IPS DF 6.9 (cell line): ENCODE results near the gene OR6C2.
"Not testable (repeated sequence)": the region's sequence is repeated elsewhere in the genome, so short reads cannot be mapped to it uniquely, and the experiment has no call there.

ENCODE experiments used
- DNase-seq: peaks from one replicate; pipeline ENCODE4 v3.0.0-alpha.2; 2013; ENCODE audit warnings: low read depth, low spot score
- H3K27ac ChIP-seq: one replicate; pipeline ENCODE4 v1.5.1; 2013; ENCODE audit warnings: low read length, control low read depth
- H3K27me3 ChIP-seq: 2 replicates; pipeline ENCODE4 v1.6.1; 2013; ENCODE audit warnings: mild to moderate bottlenecking, low read length; ENCODE audit not compliant: control insufficient read depth, insufficient read depth
- H3K36me3 ChIP-seq: 2 replicates; pipeline ENCODE4 v1.6.1; 2013; ENCODE audit warnings: low read length; ENCODE audit not compliant: control insufficient read depth, insufficient read depth
- H3K4me1 ChIP-seq: 2 replicates; pipeline ENCODE4 v1.6.1; 2013; ENCODE audit warnings: low read length; ENCODE audit not compliant: control insufficient read depth, insufficient read depth
- H3K4me3 ChIP-seq: 2 replicates; pipeline ENCODE4 v1.5.1; 2013; ENCODE audit warnings: mild to moderate bottlenecking, low read length
- H3K9me3 ChIP-seq: 2 replicates; pipeline ENCODE4 v1.6.1; 2013; ENCODE audit warnings: low read length, inconsistent platforms; ENCODE audit not compliant: control insufficient read depth, insufficient read depth
- WGBS: extraction: QIAGEN DNeasy Blood & Tissue Kit; methylation state at CpG from one replicate; pipeline ENCODE4 v1.1.7; 2013; ENCODE audit warnings: mixed read lengths, missing lambda C conversion rate; ENCODE audit not compliant: insufficient read length, insufficient coverage; 5-methylcytosine and 5-hydroxymethylcytosine counted together

OR6C2 gene

GRCh38 chr12:55470088-55470829 is 26.4 kb downstream of the OR6C2 start, which contains the start of gene OR6C70:
Gene OR6C70, minus strand, starts transcription at chr12:55470138. Its CDS starts 0 bp downstream, at chr12:55470138.
- no CpG with 5 or more reads among the region's 3 CpGs for WGBS
- H3K9me3 ChIP-seq = no peaks in the 10 kb centered on the region
- no peak within 1 kb of the TSS for H3K27ac ChIP-seq
- DNase-seq = no peak
- no peaks in the 10 kb centered on the region for H3K27me3 ChIP-seq
- H3K4me1 ChIP-seq = no peaks in the 10 kb centered on the region
- H3K4me3 ChIP-seq = no peak within 1 kb of the TSS
- no peaks in the 10 kb centered on the region for H3K36me3 ChIP-seq

- Histone ChIP-seq H3K4me3 (no peak overlapping the region), H3K36me3 (no peaks in the 10 kb centered on the region), H3K27me3 (no peaks in the 10 kb centered on the region), H3K27ac (no peak overlapping the region), H3K4me1 (no peaks in the 10 kb centered on the region), H3K9me3 (no peaks in the 10 kb centered on the region)
- DNase-seq = no peak
- WGBS = no CpG with 5 or more reads among the region's 1 CpG
These were observed 28.4 kb downstream of the OR6C2 start for GRCh38 chr12:55472264-55472663.

- DNase-seq, H3K36me3 ChIP-seq, H3K4me1 ChIP-seq, H3K4me3 ChIP-seq, H3K9me3 ChIP-seq, H3K27me3 ChIP-seq, H3K27ac ChIP-seq: not testable (repeated sequence)
- no CpG with 5 or more reads among the region's 29 CpGs for WGBS
These were observed 35.3 kb downstream of the OR6C2 start for GRCh38 chr12:55479136-55479535.

GRCh38 chr12:55484284-55484683 is 40.4 kb downstream of the OR6C2 start:
- H3K27ac ChIP-seq, H3K4me3 ChIP-seq, DNase-seq, H3K36me3 ChIP-seq, H3K27me3 ChIP-seq, H3K9me3 ChIP-seq, H3K4me1 ChIP-seq: not testable (repeated sequence)
- WGBS = no CpG with 5 or more reads among the region's 13 CpGs

GRCh38 chr12:55492078-55492477 is 48.2 kb downstream of the OR6C2 start, which contains the start of gene OR6C68:
Gene OR6C68, plus strand, starts transcription at chr12:55492378. Its CDS starts 0 bp downstream, at chr12:55492378.
- no CpG with 5 or more reads among the region's 2 CpGs for WGBS
- no peak within 1 kb of the TSS for H3K27ac ChIP-seq
- no peaks in the 10 kb centered on the region for H3K9me3 ChIP-seq
- H3K4me3 ChIP-seq = no peak within 1 kb of the TSS
- H3K27me3 ChIP-seq = no peaks in the 10 kb centered on the region
- DNase-seq = no peak
- no peaks in the 10 kb centered on the region for H3K36me3 ChIP-seq
- H3K4me1 ChIP-seq = no peaks in the 10 kb centered on the region

GRCh38 chr12:55495490-55495889 is 51.6 kb downstream of the OR6C2 start:
- H3K4me1 ChIP-seq = no peaks in the 10 kb centered on the region

GRCh38 chr12:55499231-55499630 is 55.4 kb downstream of the OR6C2 start:
- no peak overlapping the region for H3K27ac ChIP-seq
- no peak for DNase-seq
- no CpG with 5 or more reads among the region's 4 CpGs for WGBS

More at GRCh38 chr12:55495490-55495889, 51.6 kb downstream of the OR6C2 start:
- Histone ChIP-seq H3K27me3 (no peaks in the 10 kb centered on the region), H3K4me3 (no peak overlapping the region), H3K9me3 (no peaks in the 10 kb centered on the region), H3K27ac (no peak overlapping the region), H3K36me3 (no peaks in the 10 kb centered on the region)
- DNase-seq = no peak
- WGBS = no CpG with 5 or more reads among the region's 5 CpGs

GRCh38 chr12:55499810-55500252 is 56.0 kb downstream of the OR6C2 start:
- no peaks in the 10 kb centered on the region for H3K4me1 ChIP-seq
- no peaks in the 10 kb centered on the region for H3K9me3 ChIP-seq
- no peaks in the 10 kb centered on the region for H3K27me3 ChIP-seq
- WGBS = no CpG with 5 or more reads among the region's 2 CpGs
- H3K4me3 ChIP-seq = no peak overlapping the region
- H3K36me3 ChIP-seq = no peaks in the 10 kb centered on the region
- DNase-seq = no peak
- H3K27ac ChIP-seq = no peak overlapping the region

More at GRCh38 chr12:55499231-55499630, 55.4 kb downstream of the OR6C2 start:
- H3K27me3 ChIP-seq = no peaks in the 10 kb centered on the region
- H3K4me3 ChIP-seq = no peak overlapping the region
- no peaks in the 10 kb centered on the region for H3K36me3 ChIP-seq
- H3K9me3 ChIP-seq = no peaks in the 10 kb centered on the region
- H3K4me1 ChIP-seq = no peaks in the 10 kb centered on the region

- Histone ChIP-seq H3K9me3 (no peaks in the 10 kb centered on the region), H3K4me1 (no peaks in the 10 kb centered on the region), H3K27ac (no peak overlapping the region), H3K27me3 (no peaks in the 10 kb centered on the region), H3K36me3 (no peaks in the 10 kb centered on the region), H3K4me3 (no peak overlapping the region)
- WGBS = no CpG with 5 or more reads among the region's 2 CpGs
- no peak for DNase-seq
These were observed 57.7 kb downstream of the OR6C2 start for GRCh38 chr12:55501601-55502000.
